ENCODE results near the gene UBXN1. TPM values are rescaled to one million over a fixed set of nuclear protein-coding genes. Genes with fewer than 3 reads are reported as not detected.
A peak's percentile ranks its signal among the peaks of the same experiment; 100 is the strongest.

UBXN1 gene
- total RNA-seq, 1 experiment from 2014 or later: 150 TPM

DNA sequence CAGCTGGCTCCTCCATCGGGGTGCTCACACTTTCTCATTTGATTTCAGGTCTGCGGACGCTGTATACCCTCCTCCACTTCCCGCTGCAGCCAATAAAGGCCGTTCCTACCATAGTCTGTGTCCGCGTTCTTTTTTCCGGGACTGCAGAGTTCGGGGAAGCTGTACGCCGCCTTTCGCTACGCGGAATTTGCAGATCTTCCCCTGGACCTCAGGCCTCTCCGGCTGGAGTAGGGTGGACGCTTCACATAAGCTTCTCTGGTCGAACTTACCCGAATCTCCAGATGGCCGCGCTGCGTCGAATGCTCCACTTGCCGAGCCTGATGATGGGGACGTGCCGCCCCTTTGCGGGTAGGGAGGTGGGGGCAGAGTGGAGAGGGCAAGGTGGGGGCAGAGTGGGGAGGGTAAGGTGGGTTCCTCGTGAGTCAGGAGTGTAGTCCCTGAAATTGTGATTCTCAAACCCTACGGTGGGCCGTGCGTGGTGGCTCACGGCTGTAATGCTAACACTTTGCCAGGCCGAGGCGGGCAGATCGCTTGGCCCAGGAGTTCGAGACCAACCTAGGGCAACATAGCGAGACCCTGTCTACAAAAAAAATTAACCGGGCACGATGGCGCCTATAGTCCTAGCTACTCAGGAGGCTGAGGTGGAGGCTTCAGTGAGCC is 13.1 kb downstream of the UBXN1 start:
- H2AFZ ChIP-seq: no peak overlapping the region
- H3F3A ChIP-seq (ENCODE audit: insufficient read depth, low read depth): peaks cover 83% of the 10 kb centered on the region
- TF ChIP-seq EZH2 (IDR thresholded peaks at IDR 0.05; ENCODE audit: low read depth) (no peak), CTCF (conservative IDR thresholded peaks at IDR 0.05) (no peak)
- H4K20me1 ChIP-seq (ENCODE audit: insufficient read depth): no peaks in the 10 kb centered on the region; the same call in none of the 2 replicates
- intact Hi-C loops (cut with micrococcal nuclease; ENCODE audit: unreplicated experiment): loop anchor here (5.0 kb wide), 3 partner anchors 43 to 123 kb away; partner anchors contain the start of genes B3GAT3 and TUT1
- H3K9me3 ChIP-seq (ENCODE audit: insufficient read depth, low read depth): no peaks in the 10 kb centered on the region
- H3K36me3 ChIP-seq (ENCODE audit: low read depth): peaks cover 24% of the 10 kb centered on the region
- BruUV-seq (replicated peaks): no TSS peak
- H3K27me3 ChIP-seq (ENCODE audit: insufficient read depth, low read depth): no peaks in the 10 kb centered on the region
- peak overlapping the region; percentile 98 for H3K4me2 ChIP-seq
- H3K4me3 ChIP-seq: peak overlapping the region; percentile 88
- peaks cover 66% of the 10 kb centered on the region for H3K79me2 ChIP-seq (ENCODE audit: low read depth)
- H3K9me2 ChIP-seq (ENCODE audit: insufficient read depth): no peaks in the 10 kb centered on the region
- ChIA-PET POLR2A (ENCODE audit: unreplicated experiment) (interaction anchor here (0.6 to 2.0 kb wide), 31 partner anchors 8 to 1723 kb away, joined by 3 to 55 read pairs (median 8); partner anchors contain the start of genes B3GAT3, EEF1G, HNRNPUL2 and INTS5), CTCF (interaction anchor here (0.6 to 1.1 kb wide), 3 partner anchors 12 to 81 kb away, joined by 3 to 7 read pairs (median 4); no protein-coding TSS in a partner anchor)
- peak; percentile 42 to 46 for DNase-seq
- H3K4me1 ChIP-seq (replicated peaks; ENCODE audit: insufficient read depth): peaks cover 38% of the 10 kb centered on the region
- peak overlapping the region; percentile 72 for H3K27ac ChIP-seq

- Histone ChIP-seq H4K20me1 (ENCODE audit: insufficient read depth) (no peaks in the 10 kb centered on the region; the same call in none of the 2 replicates), H3K27ac (peak within 1 kb of the TSS; percentile 72), H3K4me2 (peak within 1 kb of the TSS; percentile 98), H3K4me1 (replicated peaks; ENCODE audit: insufficient read depth) (peaks cover 33% of the 10 kb centered on the region), H3K36me3 (ENCODE audit: low read depth) (peaks cover 24% of the 10 kb centered on the region), H3K79me2 (ENCODE audit: low read depth) (peaks cover 60% of the 10 kb centered on the region), H3F3A (ENCODE audit: insufficient read depth, low read depth) (peaks cover 83% of the 10 kb centered on the region), H3K4me3 (peak within 1 kb of the TSS; percentile 88), H2AFZ (peak within 1 kb of the TSS; percentile 93), H3K9me2 (ENCODE audit: insufficient read depth) (no peaks in the 10 kb centered on the region), H3K27me3 (ENCODE audit: insufficient read depth, low read depth) (no peaks in the 10 kb centered on the region), H3K9me3 (ENCODE audit: insufficient read depth, low read depth) (no peaks in the 10 kb centered on the region)
- intact Hi-C loops (cut with micrococcal nuclease; ENCODE audit: unreplicated experiment): loop anchor here (5.0 kb wide), 3 partner anchors 43 to 123 kb away; partner anchors contain the start of genes B3GAT3 and TUT1
- no peak for TF ChIP-seq EZH2 (IDR thresholded peaks at IDR 0.05; ENCODE audit: low read depth)
- BruUV-seq (replicated peaks): TSS peak; percentile 84
- peak; percentile 87 to 98 for DNase-seq
- ChIA-PET POLR2A (ENCODE audit: unreplicated experiment) (interaction anchor here (0.5 to 2.0 kb wide), 38 partner anchors 9 to 1722 kb away, joined by 3 to 55 read pairs (median 8); partner anchors contain the start of genes B3GAT3, EEF1G, HNRNPUL2 and INTS5), CTCF (interaction anchor here (0.6 to 1.1 kb wide), 6 partner anchors 11 to 184 kb away, joined by 3 to 7 read pairs (median 4); partner anchors contain the start of gene TUT1)
Measured at GRCh38 chr11:62665075-62665598, 13.7 kb downstream of the UBXN1 start, which contains the start of the genes C11orf98 and CSKMT. TSS of gene C11orf98 (minus strand) at chr11:62665210. CDS start at chr11:62665169, 41 bp downstream. TSS of gene CSKMT (plus strand) at chr11:62665312. CDS start at chr11:62665880, 568 bp downstream.

DNA sequence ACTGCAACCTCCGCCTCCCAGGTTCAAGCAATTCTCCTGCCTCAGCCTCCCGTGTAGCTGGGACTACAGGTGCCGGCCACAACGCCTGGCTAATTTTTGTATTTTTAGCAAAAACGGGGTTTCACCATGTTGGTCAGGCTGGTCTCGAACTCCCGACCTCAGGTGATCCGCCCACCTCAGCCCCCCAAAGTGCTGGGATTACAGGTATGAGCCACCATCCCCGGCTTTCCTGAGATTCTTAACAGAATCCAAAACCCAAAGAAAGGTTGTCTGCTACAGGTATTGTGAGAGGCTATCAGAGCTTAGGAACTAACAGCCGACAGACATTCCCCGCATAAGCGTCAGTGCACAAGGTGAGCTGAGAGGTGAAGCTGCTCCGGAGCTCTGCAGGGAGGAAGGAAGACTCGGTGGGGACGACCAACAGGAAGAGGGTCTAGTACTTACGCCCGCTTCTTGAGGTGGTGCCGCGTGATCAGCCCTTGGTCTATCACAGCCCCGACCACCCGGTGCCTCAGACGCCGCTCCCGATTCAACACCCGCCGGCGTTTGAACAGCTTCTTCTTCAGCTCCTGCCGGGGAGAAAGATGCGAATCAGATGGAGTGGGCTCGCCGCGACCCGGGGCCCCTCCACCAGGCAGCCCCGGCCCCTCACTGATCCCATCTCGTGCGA is 14.3 kb downstream of the UBXN1 start:
- Histone ChIP-seq H3K79me2 (ENCODE audit: low read depth) (peaks cover 55% of the 10 kb centered on the region), H4K20me1 (ENCODE audit: insufficient read depth) (no peaks in the 10 kb centered on the region; the same call in none of the 2 replicates), H3K9me3 (ENCODE audit: insufficient read depth, low read depth) (no peaks in the 10 kb centered on the region), H3F3A (ENCODE audit: insufficient read depth, low read depth) (peaks cover 78% of the 10 kb centered on the region), H3K9me2 (ENCODE audit: insufficient read depth) (no peaks in the 10 kb centered on the region), H3K27me3 (ENCODE audit: insufficient read depth, low read depth) (no peaks in the 10 kb centered on the region), H3K4me3 (peak overlapping the region; percentile 88), H3K4me2 (peak overlapping the region; percentile 58), H3K36me3 (ENCODE audit: low read depth) (peaks cover 24% of the 10 kb centered on the region), H3K27ac (peak overlapping the region; percentile 72), H3K4me1 (replicated peaks; ENCODE audit: insufficient read depth) (peaks cover 27% of the 10 kb centered on the region), H2AFZ (peak overlapping the region; percentile 93)
- TF ChIP-seq CTCF (conservative IDR thresholded peaks at IDR 0.05): no peak
- TF ChIP-seq EZH2 (IDR thresholded peaks at IDR 0.05; ENCODE audit: low read depth): no peak
- peak in 1 of 2 experiments; percentile 68 for DNase-seq
- no TSS peak for BruUV-seq (replicated peaks)
- intact Hi-C loops (cut with micrococcal nuclease; ENCODE audit: unreplicated experiment): loop anchor here (5.0 kb wide), 3 partner anchors 42 to 122 kb away; partner anchors contain the start of genes B3GAT3 and TUT1
- ChIA-PET CTCF (interaction anchor here (0.5 to 1.1 kb wide), 7 partner anchors 11 to 281 kb away, joined by 3 to 7 read pairs (median 4); partner anchors contain the start of gene TUT1), POLR2A (ENCODE audit: unreplicated experiment) (interaction anchor here (0.5 to 2.0 kb wide), 31 partner anchors 9 to 639 kb away, joined by 3 to 55 read pairs (median 8); partner anchors contain the start of genes B3GAT3, EEF1G, HNRNPUL2 and INTS5)
